Hepatocyte (in vitro differentiated cells): ENCODE results near the gene RCL1. TPM values are rescaled to one million over a fixed set of nuclear protein-coding genes. Genes with fewer than 3 reads are reported as not detected.

Source experiments
- DNase-seq: peaks from one replicate; pipeline ENCODE4 v3.0.0-alpha.2; 2016; ENCODE audit warnings: low spot score
- H2AFZ ChIP-seq: fragments of 200-600 bp; sonication (generic); 2 replicates; pipeline ENCODE4 v1.6.0; 2016; ENCODE audit warnings: antibody characterized with exemption, mild to moderate bottlenecking
- H3K27ac ChIP-seq: fragments of 200-600 bp; sonication (generic); 2 replicates; pipeline ENCODE4 v1.5.1; 2016; ENCODE audit warnings: mild to moderate bottlenecking
- H3K27me3 ChIP-seq: fragments of 200-600 bp; sonication (generic); 2 replicates; pipeline ENCODE4 v1.6.1; 2016
- H3K36me3 ChIP-seq: fragments of 200-600 bp; sonication (generic); replicated peaks from 2 replicates; pipeline ENCODE4 v1.5.1; 2016; ENCODE audit warnings: low read depth; ENCODE audit not compliant: insufficient read depth
- H3K4me1 ChIP-seq: fragments of 200-600 bp; sonication (generic); 2 replicates; pipeline ENCODE4 v1.5.1; 2016; ENCODE audit warnings: mild to moderate bottlenecking, moderate library complexity; ENCODE audit not compliant: insufficient read depth
- H3K4me2 ChIP-seq: fragments of 200-600 bp; sonication (generic); 2 replicates; pipeline ENCODE4 v1.6.0; 2016
- H3K4me3 ChIP-seq: fragments of 200-600 bp; sonication (generic); 2 replicates; pipeline ENCODE4 v1.5.1; 2016; ENCODE audit warnings: mild to moderate bottlenecking
- H3K79me2 ChIP-seq: fragments of 200-600 bp; sonication (generic); 2 replicates; pipeline ENCODE4 v1.6.0; 2017; ENCODE audit warnings: mild to moderate bottlenecking
- H3K9me2 ChIP-seq: fragments of 200-600 bp; sonication (generic); replicated peaks from 2 replicates; pipeline ENCODE4 v1.6.0; 2017; ENCODE audit warnings: mild to moderate bottlenecking; ENCODE audit not compliant: insufficient read depth
- H3K9me3 ChIP-seq: fragments of 200-600 bp; sonication (generic); 2 replicates; pipeline ENCODE4 v1.5.1; 2016; ENCODE audit warnings: low read depth, mild to moderate bottlenecking
- H4K20me1 ChIP-seq: fragments of 200-600 bp; sonication (generic); 2 replicates; pipeline ENCODE4 v1.6.0; 2016; ENCODE audit warnings: mild to moderate bottlenecking; ENCODE audit not compliant: insufficient read depth, poor library complexity, severe bottlenecking
- CTCF ChIP-seq: fragments of 200-600 bp; sonication (generic); IDR thresholded peaks from 2 replicates; pipeline ENCODE4 v1.5.1; 2016; ENCODE audit warnings: antibody characterized with exemption, mild to moderate bottlenecking; ENCODE audit not compliant: poor library complexity
- EZH2 ChIP-seq: fragments of 200-600 bp; sonication (generic); IDR thresholded peaks from 2 replicates; pipeline ENCODE4 v1.6.1; 2016; ENCODE audit warnings: antibody characterized with exemption, mild to moderate bottlenecking, borderline replicate concordance
- EZH2phosphoT487 ChIP-seq: fragments of 200-600 bp; sonication (generic); IDR thresholded peaks from one replicate; pipeline ENCODE4 v1.6.1; 2018; ENCODE audit warnings: antibody characterized with exemption, mild to moderate bottlenecking, low read depth, moderate library complexity; ENCODE audit not compliant: unreplicated experiment, severe bottlenecking
- WGBS: methylation state at CpG from one replicate; pipeline ENCODE4 v1.1.6; 2016; ENCODE audit warnings: low lambda C conversion rate; ENCODE audit errors: missing lambda C conversion rate; 5-methylcytosine and 5-hydroxymethylcytosine counted together
- polyA plus RNA-seq: library from polyadenylated mRNA; unstranded; fragments of >200 nt; fragmentation: Nextera tagmentation; extraction: Ambion mirVana; gene quantifications from 2 replicates; pipeline ENCODE4 v1.2.1, GENCODE V29; 2016
- total RNA-seq: library from RNA; depleted of rRNA; stranded (reverse); fragments of >200 nt; gene quantifications from 2 replicates; pipeline ENCODE4 v1.2.3, GENCODE V29; 2014

Gene RCL1
- total and polyA plus RNA-seq, 2 experiments from 2014 or later, result 25.6 to 30.1 TPM

- DNase-seq, result peak; percentile 26
- no peak for TF ChIP-seq EZH2
- TF ChIP-seq CTCF, result no peak
- TF ChIP-seq EZH2phosphoT487, result no peak
- H3K4me1 ChIP-seq, result peaks cover 11% of the 10 kb centered on the region
- no peaks in the 10 kb centered on the region for H3K27me3 ChIP-seq
- H3K9me2 ChIP-seq, result no peaks in the 10 kb centered on the region
- no peaks in the 10 kb centered on the region for H3K9me3 ChIP-seq
- H3K27ac ChIP-seq, result peak overlapping the region; percentile 74
- no peaks in the 10 kb centered on the region for H3K36me3 ChIP-seq
- WGBS, result 82% methylated on average over 7 of the region's 7 CpGs
- H4K20me1 ChIP-seq, result no peaks in the 10 kb centered on the region
- no peak overlapping the region for H3K4me3 ChIP-seq
- peak overlapping the region; percentile 6 for H3K4me2 ChIP-seq
- H2AFZ ChIP-seq, result no peak overlapping the region
- no peaks in the 10 kb centered on the region for H3K79me2 ChIP-seq
Measured at GRCh38 chr9:4861736-4862451, 69.2 kb downstream of the RCL1 start.

GRCh38 chr9:4862506-4863250, 69.9 kb downstream of the RCL1 start:
- H3K79me2 ChIP-seq, result no peaks in the 10 kb centered on the region
- peaks cover 11% of the 10 kb centered on the region for H3K4me1 ChIP-seq
- no peak overlapping the region for H3K4me3 ChIP-seq
- H3K27me3 ChIP-seq, result no peaks in the 10 kb centered on the region
- H3K36me3 ChIP-seq, result no peaks in the 10 kb centered on the region
- no peak overlapping the region for H2AFZ ChIP-seq
- peak overlapping the region; percentile 6 for H3K4me2 ChIP-seq
- no peak for DNase-seq
- no peak for TF ChIP-seq EZH2
- no peak for TF ChIP-seq CTCF
- TF ChIP-seq EZH2phosphoT487, result no peak
- no peaks in the 10 kb centered on the region for H3K9me2 ChIP-seq
- no peaks in the 10 kb centered on the region for H4K20me1 ChIP-seq
- no peaks in the 10 kb centered on the region for H3K9me3 ChIP-seq
- H3K27ac ChIP-seq, result peak overlapping the region; percentile 51
- 94% methylated on average over 6 of the region's 6 CpGs for WGBS

- H3K27me3 ChIP-seq, result no peaks in the 10 kb centered on the region
- H2AFZ ChIP-seq, result no peak overlapping the region
- 79% methylated on average over 11 of the region's 11 CpGs for WGBS
- no peak for DNase-seq
- peaks cover 11% of the 10 kb centered on the region for H3K4me1 ChIP-seq
- no peak overlapping the region for H3K4me2 ChIP-seq
- H3K27ac ChIP-seq, result no peak overlapping the region
- no peaks in the 10 kb centered on the region for H4K20me1 ChIP-seq
- no peaks in the 10 kb centered on the region for H3K9me3 ChIP-seq
- H3K79me2 ChIP-seq, result no peaks in the 10 kb centered on the region
- no peaks in the 10 kb centered on the region for H3K9me2 ChIP-seq
- no peaks in the 10 kb centered on the region for H3K36me3 ChIP-seq
- no peak overlapping the region for H3K4me3 ChIP-seq
- TF ChIP-seq CTCF (no peak), EZH2phosphoT487 (no peak), EZH2 (no peak)
Measured at GRCh38 chr9:4864234-4864661, 71.5 kb downstream of the RCL1 start.
